ENCODE measurements around the gene TMEM42.
"Not testable (repeated sequence)": the region's sequence is repeated elsewhere in the genome, so short reads cannot be mapped to it uniquely, and the experiment has no call there.

Gene TMEM42

GRCh38 chr3:44845528-44846520 is 15.9 kb upstream of the TMEM42 start:
- H3K4me3 ChIP-seq (ENCODE audit: low read length): no peak overlapping the region
- peak overlapping the region; percentile 40 for H3K27ac ChIP-seq (ENCODE audit: low read depth, low read length)
- peaks cover 5% of the 10 kb centered on the region for H3K4me1 ChIP-seq (ENCODE audit: control insufficient read depth, insufficient read depth, low read length)
- H3K27me3 ChIP-seq (ENCODE audit: control insufficient read depth, insufficient read depth, low read length): no peaks in the 10 kb centered on the region
- H3K36me3 ChIP-seq (ENCODE audit: control insufficient read depth, insufficient read depth, low read length): no peaks in the 10 kb centered on the region
- no peak overlapping the region for H3K9ac ChIP-seq (ENCODE audit: low read length)

GRCh38 chr3:44848634-44849033 is 13.1 kb upstream of the TMEM42 start:
- H3K4me1 ChIP-seq (ENCODE audit: control insufficient read depth, insufficient read depth, low read length): peaks cover 5% of the 10 kb centered on the region
- no peaks in the 10 kb centered on the region for H3K27me3 ChIP-seq (ENCODE audit: control insufficient read depth, insufficient read depth, low read length)
- no peak overlapping the region for H3K27ac ChIP-seq (ENCODE audit: low read depth, low read length)
- H3K4me3 ChIP-seq (ENCODE audit: low read length): no peak overlapping the region
- H3K9ac ChIP-seq (ENCODE audit: low read length): no peak overlapping the region
- no peaks in the 10 kb centered on the region for H3K36me3 ChIP-seq (ENCODE audit: control insufficient read depth, insufficient read depth, low read length)

GRCh38 chr3:44856663-44857062 is 5.0 kb upstream of the TMEM42 start:
- not testable (repeated sequence) for H3K36me3 ChIP-seq (ENCODE audit: control insufficient read depth, insufficient read depth, low read length); H3K27ac ChIP-seq (ENCODE audit: low read depth, low read length); H3K4me1 ChIP-seq (ENCODE audit: control insufficient read depth, insufficient read depth, low read length)

GRCh38 chr3:44860117-44860516 is 1.6 kb upstream of the TMEM42 start:
- Histone ChIP-seq H3K27me3 (ENCODE audit: control insufficient read depth, insufficient read depth, low read length) (no peaks in the 10 kb centered on the region), H3K9ac (ENCODE audit: low read length) (no peak overlapping the region), H3K4me3 (ENCODE audit: low read length) (no peak overlapping the region), H3K27ac (ENCODE audit: low read depth, low read length) (no peak overlapping the region), H3K4me1 (ENCODE audit: control insufficient read depth, insufficient read depth, low read length) (peaks cover 7% of the 10 kb centered on the region), H3K36me3 (ENCODE audit: control insufficient read depth, insufficient read depth, low read length) (no peaks in the 10 kb centered on the region)

More at GRCh38 chr3:44856663-44857062, 5.0 kb upstream of the TMEM42 start:
- H3K27me3 ChIP-seq (ENCODE audit: control insufficient read depth, insufficient read depth, low read length); H3K4me3 ChIP-seq (ENCODE audit: low read length); H3K9ac ChIP-seq (ENCODE audit: low read length): not testable (repeated sequence)

- Histone ChIP-seq H3K27ac (ENCODE audit: low read depth, low read length) (no peak overlapping the region), H3K4me1 (ENCODE audit: control insufficient read depth, insufficient read depth, low read length) (peaks cover 7% of the 10 kb centered on the region), H3K36me3 (ENCODE audit: control insufficient read depth, insufficient read depth, low read length) (no peaks in the 10 kb centered on the region), H3K4me3 (ENCODE audit: low read length) (peak overlapping the region; percentile 69), H3K9ac (ENCODE audit: low read length) (no peak overlapping the region), H3K27me3 (ENCODE audit: control insufficient read depth, insufficient read depth, low read length) (no peaks in the 10 kb centered on the region)
These were observed 520 bp downstream of the TMEM42 start for GRCh38 chr3:44862226-44862637.

GRCh38 chr3:44865272-44866035 is 3.7 kb downstream of the TMEM42 start:
- Histone ChIP-seq H3K27ac (ENCODE audit: low read depth, low read length) (no peak overlapping the region), H3K36me3 (ENCODE audit: control insufficient read depth, insufficient read depth, low read length) (no peaks in the 10 kb centered on the region), H3K9ac (ENCODE audit: low read length) (no peak overlapping the region), H3K4me3 (ENCODE audit: low read length) (no peak overlapping the region), H3K27me3 (ENCODE audit: control insufficient read depth, insufficient read depth, low read length) (no peaks in the 10 kb centered on the region), H3K4me1 (ENCODE audit: control insufficient read depth, insufficient read depth, low read length) (peaks cover 7% of the 10 kb centered on the region)

GRCh38 chr3:44867421-44868111 is 5.9 kb downstream of the TMEM42 start:
- Histone ChIP-seq H3K4me1 (ENCODE audit: control insufficient read depth, insufficient read depth, low read length) (peaks cover 2% of the 10 kb centered on the region), H3K27ac (ENCODE audit: low read depth, low read length) (no peak overlapping the region), H3K27me3 (ENCODE audit: control insufficient read depth, insufficient read depth, low read length) (no peaks in the 10 kb centered on the region), H3K9ac (ENCODE audit: low read length) (no peak overlapping the region), H3K4me3 (ENCODE audit: low read length) (no peak overlapping the region), H3K36me3 (ENCODE audit: control insufficient read depth, insufficient read depth, low read length) (no peaks in the 10 kb centered on the region)

- no peaks in the 10 kb centered on the region for H3K36me3 ChIP-seq (ENCODE audit: control insufficient read depth, insufficient read depth, low read length)
- H3K4me3 ChIP-seq (ENCODE audit: low read length): no peak overlapping the region
- H3K4me1 ChIP-seq (ENCODE audit: control insufficient read depth, insufficient read depth, low read length): no peaks in the 10 kb centered on the region
- no peaks in the 10 kb centered on the region for H3K27me3 ChIP-seq (ENCODE audit: control insufficient read depth, insufficient read depth, low read length)
- no peak overlapping the region for H3K9ac ChIP-seq (ENCODE audit: low read length)
- H3K27ac ChIP-seq (ENCODE audit: low read depth, low read length): no peak overlapping the region
These were observed 8.8 kb downstream of the TMEM42 start for GRCh38 chr3:44870375-44871061.

- no peaks in the 10 kb centered on the region for H3K27me3 ChIP-seq (ENCODE audit: control insufficient read depth, insufficient read depth, low read length)
- no peaks in the 10 kb centered on the region for H3K4me1 ChIP-seq (ENCODE audit: control insufficient read depth, insufficient read depth, low read length)
- no peaks in the 10 kb centered on the region for H3K36me3 ChIP-seq (ENCODE audit: control insufficient read depth, insufficient read depth, low read length)
- no peak within 1 kb of the TSS for H3K27ac ChIP-seq (ENCODE audit: low read depth, low read length)
- no peak within 1 kb of the TSS for H3K9ac ChIP-seq (ENCODE audit: low read length)
- no peak within 1 kb of the TSS for H3K4me3 ChIP-seq (ENCODE audit: low read length)
These were observed 12.6 kb downstream of the TMEM42 start, which contains the start of gene TGM4 for GRCh38 chr3:44874308-44874707. Gene TGM4, plus strand, starts transcription at chr3:44874608. Its CDS starts 71 bp downstream, at chr3:44874679.

GRCh38 chr3:44875596-44875995 is 13.9 kb downstream of the TMEM42 start:
- no peaks in the 10 kb centered on the region for H3K27me3 ChIP-seq (ENCODE audit: control insufficient read depth, insufficient read depth, low read length)
- no peak overlapping the region for H3K9ac ChIP-seq (ENCODE audit: low read length)
- H3K4me1 ChIP-seq (ENCODE audit: control insufficient read depth, insufficient read depth, low read length): no peaks in the 10 kb centered on the region
- no peak overlapping the region for H3K27ac ChIP-seq (ENCODE audit: low read depth, low read length)
- no peak overlapping the region for H3K4me3 ChIP-seq (ENCODE audit: low read length)
- no peaks in the 10 kb centered on the region for H3K36me3 ChIP-seq (ENCODE audit: control insufficient read depth, insufficient read depth, low read length)

GRCh38 chr3:44877333-44877732 is 15.6 kb downstream of the TMEM42 start:
- no peaks in the 10 kb centered on the region for H3K4me1 ChIP-seq (ENCODE audit: control insufficient read depth, insufficient read depth, low read length)
- no peaks in the 10 kb centered on the region for H3K27me3 ChIP-seq (ENCODE audit: control insufficient read depth, insufficient read depth, low read length)
- no peak overlapping the region for H3K27ac ChIP-seq (ENCODE audit: low read depth, low read length)
- H3K36me3 ChIP-seq (ENCODE audit: control insufficient read depth, insufficient read depth, low read length): no peaks in the 10 kb centered on the region
- no peak overlapping the region for H3K4me3 ChIP-seq (ENCODE audit: low read length)
- no peak overlapping the region for H3K9ac ChIP-seq (ENCODE audit: low read length)

Measured in rectal smooth muscle tissue (tissue), 1 donor.